HEK293T (cell line): ENCODE results near the gene MREG.

Experiments
- ARNT ChIP-seq: fragments of 450-650 bp; IDR thresholded peaks from 2 replicates; pipeline ENCODE4 v1.6.1; 2017; ENCODE audit warnings: mild to moderate bottlenecking
- BHLHE40 ChIP-seq: fragments of 450-650 bp; IDR thresholded peaks from 2 replicates; pipeline ENCODE4 v1.6.1; 2016; ENCODE audit warnings: mild to moderate bottlenecking, moderate library complexity, borderline replicate concordance
- CTBP1 ChIP-seq: fragments of 450-650 bp; IDR thresholded peaks from 2 replicates; pipeline ENCODE4 v1.6.1; 2016; ENCODE audit warnings: borderline replicate concordance
- ELF4 ChIP-seq: fragments of 450-650 bp; IDR thresholded peaks from 2 replicates; pipeline ENCODE4 v1.6.1; 2017; ENCODE audit warnings: antibody characterized with exemption
- FOXA1 ChIP-seq: fragments of 450-650 bp; IDR thresholded peaks from 2 replicates; pipeline ENCODE4 v1.6.1; 2016; ENCODE audit warnings: mild to moderate bottlenecking
- FOXK2 ChIP-seq: fragments of 450-650 bp; IDR thresholded peaks from 2 replicates; pipeline ENCODE4 v1.6.1; 2016; ENCODE audit warnings: mild to moderate bottlenecking
- FOXM1 ChIP-seq: fragments of 450-650 bp; IDR thresholded peaks from 2 replicates; pipeline ENCODE4 v1.6.1; 2017; ENCODE audit warnings: mild to moderate bottlenecking, borderline replicate concordance
- HDGF ChIP-seq: fragments of 450-650 bp; IDR thresholded peaks from 2 replicates; pipeline ENCODE4 v1.6.1; 2017; ENCODE audit warnings: antibody characterized with exemption, borderline replicate concordance
- L3MBTL2 ChIP-seq: fragments of 450-650 bp; conservative IDR thresholded peaks from 2 replicates; pipeline ENCODE4 v1.6.1; 2016; ENCODE audit warnings: mild to moderate bottlenecking
- SP1 ChIP-seq: fragments of 450-650 bp; IDR thresholded peaks from 2 replicates; pipeline ENCODE4 v1.6.1; 2017
- SUZ12 ChIP-seq: fragments of 450-650 bp; IDR thresholded peaks from 2 replicates; pipeline ENCODE4 v1.6.1; 2016; ENCODE audit warnings: mild to moderate bottlenecking
- ZNF384 ChIP-seq: fragments of 450-650 bp; IDR thresholded peaks from 2 replicates; pipeline ENCODE4 v1.6.1; 2016
- TF ChIP-seq, protein P1 (sequence below): fragments of 450-650 bp; IDR thresholded peaks from 2 replicates; pipeline ENCODE4 v1.6.1; 2016

DNA sequence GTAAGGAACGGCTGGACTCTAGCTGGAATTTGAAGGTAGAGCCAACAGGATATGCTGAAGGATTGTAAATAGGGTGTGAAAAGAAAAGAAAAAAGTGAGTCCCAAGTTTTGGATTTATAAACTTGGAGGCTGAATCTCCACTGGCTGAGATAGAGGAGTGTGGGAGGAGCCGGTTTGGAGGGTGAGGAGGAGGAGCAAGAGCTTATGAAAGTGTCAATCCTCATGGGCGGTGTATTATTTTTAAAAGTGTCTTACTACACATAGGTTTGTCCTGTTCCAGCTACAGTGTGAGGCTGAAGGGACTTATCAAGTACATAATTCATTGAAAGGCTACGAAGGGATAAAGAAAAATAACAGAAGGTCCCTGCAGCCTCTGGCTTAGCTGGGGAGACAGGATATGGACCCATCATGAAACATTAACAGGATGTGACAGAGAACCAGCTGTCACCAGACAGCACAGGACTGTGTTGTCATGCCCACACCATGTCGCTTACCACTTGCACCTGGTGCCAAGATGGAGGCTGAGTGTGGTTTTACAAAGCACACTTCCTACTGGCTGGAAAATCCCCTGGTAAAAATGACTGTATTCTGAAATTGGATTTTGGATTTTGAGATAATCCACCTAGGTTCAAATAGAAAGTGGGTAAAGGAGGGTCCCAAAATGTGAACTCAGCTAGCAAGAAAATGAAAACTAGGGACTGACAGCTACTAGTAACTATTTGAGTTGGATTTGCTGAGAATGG, 2.5 kb upstream of the MREG start:
- no peak for TF ChIP-seq FOXK2
- TF ChIP-seq FOXM1: no peak
- TF ChIP-seq BHLHE40: no peak
- TF ChIP-seq HDGF: no peak
- TF ChIP-seq ZNF384: no peak
- no peak for TF ChIP-seq SP1
- no peak for TF ChIP-seq ELF4
- no peak for TF ChIP-seq FOXA1
- no peak for TF ChIP-seq ARNT
- TF ChIP-seq, protein P1, sequence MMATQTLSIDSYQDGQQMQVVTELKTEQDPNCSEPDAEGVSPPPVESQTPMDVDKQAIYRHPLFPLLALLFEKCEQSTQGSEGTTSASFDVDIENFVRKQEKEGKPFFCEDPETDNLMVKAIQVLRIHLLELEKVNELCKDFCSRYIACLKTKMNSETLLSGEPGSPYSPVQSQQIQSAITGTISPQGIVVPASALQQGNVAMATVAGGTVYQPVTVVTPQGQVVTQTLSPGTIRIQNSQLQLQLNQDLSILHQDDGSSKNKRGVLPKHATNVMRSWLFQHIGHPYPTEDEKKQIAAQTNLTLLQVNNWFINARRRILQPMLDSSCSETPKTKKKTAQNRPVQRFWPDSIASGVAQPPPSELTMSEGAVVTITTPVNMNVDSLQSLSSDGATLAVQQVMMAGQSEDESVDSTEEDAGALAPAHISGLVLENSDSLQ: no peak
- no peak for TF ChIP-seq SUZ12
- TF ChIP-seq CTBP1: no peak
- no peak for TF ChIP-seq L3MBTL2
